ENCODE data around the gene WDR49.

WDR49 gene

DNA sequence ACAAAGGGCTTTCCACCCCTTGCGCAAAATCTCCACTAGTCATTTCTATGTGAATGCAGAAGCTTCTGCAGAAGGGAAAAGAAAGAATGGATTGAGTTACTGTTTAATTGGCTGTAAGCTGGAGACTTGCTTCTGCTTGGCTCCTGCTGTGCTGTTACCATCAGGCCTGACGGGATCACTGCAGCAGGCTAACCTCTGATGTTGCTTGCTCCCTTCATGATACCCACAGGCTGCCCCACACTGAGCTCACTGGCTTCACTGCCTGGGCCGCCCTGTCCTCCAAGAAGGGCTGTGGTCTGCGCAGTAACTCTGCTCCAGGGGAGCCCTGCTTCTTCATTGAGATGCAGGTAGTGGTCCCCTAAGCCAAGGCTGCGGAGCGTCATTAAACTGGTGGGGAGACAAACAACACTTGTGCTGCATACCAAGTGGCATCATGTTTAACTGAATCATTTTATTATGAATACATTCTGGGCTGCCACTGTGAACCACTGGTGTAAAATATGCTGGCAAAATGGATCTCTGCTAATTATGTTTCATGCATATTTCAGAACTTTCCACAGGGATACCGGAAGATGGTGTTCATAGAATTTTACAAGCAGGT, 78.6 kb downstream of the WDR49 start:
- no peak for DNase-seq
- Mint-ChIP-seq H3K27ac (no peak overlapping the region), H3K36me3 (ENCODE audit: low read depth) (no peaks in the 10 kb centered on the region), H3K27me3 (peaks cover 3% of the 10 kb centered on the region), H3K4me3 (no peak overlapping the region), H3K9me3 (no peaks in the 10 kb centered on the region), H3K4me1 (no peaks in the 10 kb centered on the region)
- no peak for ATAC-seq

DNA sequence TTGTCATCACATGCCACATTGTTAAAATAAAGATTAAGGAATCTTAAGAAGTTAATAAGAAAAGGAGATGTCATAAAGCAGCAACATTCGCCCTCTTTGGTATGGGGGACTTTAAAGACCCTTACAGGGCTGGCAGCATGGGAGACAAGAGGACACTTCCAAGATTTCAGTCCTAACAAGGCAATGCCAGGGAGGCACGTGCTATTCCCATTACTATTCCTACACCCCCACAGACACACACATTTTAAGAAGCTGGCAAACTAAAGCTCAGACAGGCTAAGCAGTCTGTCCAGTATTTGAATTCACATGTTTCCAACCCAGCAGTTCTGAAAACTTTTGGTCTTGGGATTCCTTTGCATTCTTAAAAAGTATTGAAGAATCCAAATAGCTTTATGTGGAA, 80.8 kb downstream of the WDR49 start:
- Mint-ChIP-seq H3K4me1 (no peaks in the 10 kb centered on the region), H3K9me3 (no peaks in the 10 kb centered on the region), H3K27ac (no peak overlapping the region)

DNA sequence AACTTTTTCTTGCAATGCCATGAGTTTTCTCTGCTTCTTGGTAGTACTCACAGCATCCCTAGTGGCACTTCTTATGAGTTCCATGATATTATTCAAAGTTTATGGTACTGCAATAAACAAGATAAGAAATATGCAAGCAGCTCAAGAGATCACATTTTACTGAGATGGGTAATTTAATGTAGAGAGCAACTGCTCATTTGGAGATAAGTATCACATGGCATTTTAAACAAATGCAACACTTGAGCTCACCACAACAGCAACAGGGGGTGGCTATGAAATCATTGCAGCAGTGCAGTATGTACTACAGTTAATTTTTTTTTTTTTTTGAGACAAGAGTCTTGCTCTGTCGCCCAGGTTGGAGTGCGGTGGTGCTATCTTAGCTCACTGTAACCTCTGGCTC, 85.1 kb downstream of the WDR49 start:
- H3K4me3 Mint-ChIP-seq, result no peak overlapping the region
- no peaks in the 10 kb centered on the region for H3K4me1 Mint-ChIP-seq
- H3K27ac Mint-ChIP-seq, result no peak overlapping the region
- H3K36me3 Mint-ChIP-seq (ENCODE audit: low read depth), result no peaks in the 10 kb centered on the region
- DNase-seq (no peak), ATAC-seq (no peak)
- peaks cover 2% of the 10 kb centered on the region for H3K27me3 Mint-ChIP-seq
- no peaks in the 10 kb centered on the region for H3K9me3 Mint-ChIP-seq

More for the DNA sequence above, 80.8 kb downstream of the WDR49 start:
- no peaks in the 10 kb centered on the region for H3K36me3 Mint-ChIP-seq (ENCODE audit: low read depth)
- no peak for DNase-seq
- no peak for ATAC-seq
- H3K27me3 Mint-ChIP-seq, result peaks cover 2% of the 10 kb centered on the region
- no peak overlapping the region for H3K4me3 Mint-ChIP-seq

DNA sequence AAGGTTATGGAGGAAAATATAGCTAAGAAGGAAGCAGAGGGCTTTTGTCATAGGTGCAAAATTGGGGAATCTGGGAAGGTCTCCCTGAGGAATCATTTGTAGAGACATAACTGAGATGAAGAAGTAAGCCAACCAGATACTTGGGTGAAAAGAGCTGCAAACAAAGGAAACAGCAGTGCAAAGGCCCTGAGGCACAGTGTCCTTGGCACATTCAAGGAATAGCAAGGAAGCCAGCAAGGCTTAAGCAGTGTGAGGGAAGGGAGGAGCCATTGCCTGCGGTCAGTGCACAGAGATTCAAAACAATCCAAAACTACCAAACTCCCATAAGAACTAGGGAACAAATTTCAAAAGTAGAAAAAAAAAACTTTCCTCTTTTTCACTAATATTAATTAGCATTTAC, 88.3 kb downstream of the WDR49 start:
- Mint-ChIP-seq H3K27me3 (no peaks in the 10 kb centered on the region), H3K36me3 (ENCODE audit: low read depth) (no peaks in the 10 kb centered on the region), H3K4me1 (no peaks in the 10 kb centered on the region), H3K9me3 (no peaks in the 10 kb centered on the region), H3K27ac (no peak overlapping the region), H3K4me3 (no peak overlapping the region)
- ATAC-seq (no peak), DNase-seq (no peak)

DNA sequence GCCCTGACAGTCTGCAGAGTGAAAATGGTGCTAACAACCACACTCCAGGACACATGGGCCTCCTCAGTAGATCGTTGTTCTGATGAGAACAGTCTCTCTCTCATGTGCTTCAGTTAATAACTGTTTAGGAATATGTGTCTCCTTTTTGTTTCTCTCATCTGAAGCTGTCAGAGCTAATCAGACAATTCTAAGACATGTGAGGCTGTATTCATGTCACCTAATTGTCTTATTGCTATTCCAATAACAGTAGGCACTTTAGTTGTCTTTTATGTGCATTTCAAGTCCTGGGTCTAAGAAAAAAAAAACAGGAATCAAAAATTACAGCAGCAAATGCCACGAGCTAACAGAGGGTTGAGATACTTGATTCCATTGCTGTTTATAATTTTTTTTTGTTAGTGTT, 89.1 kb downstream of the WDR49 start:
- Mint-ChIP-seq H3K9me3 (no peaks in the 10 kb centered on the region), H3K27ac (no peak overlapping the region), H3K36me3 (ENCODE audit: low read depth) (no peaks in the 10 kb centered on the region), H3K27me3 (no peaks in the 10 kb centered on the region), H3K4me1 (no peaks in the 10 kb centered on the region), H3K4me3 (no peak overlapping the region)
- ATAC-seq, result no peak
- DNase-seq, result no peak

DNA sequence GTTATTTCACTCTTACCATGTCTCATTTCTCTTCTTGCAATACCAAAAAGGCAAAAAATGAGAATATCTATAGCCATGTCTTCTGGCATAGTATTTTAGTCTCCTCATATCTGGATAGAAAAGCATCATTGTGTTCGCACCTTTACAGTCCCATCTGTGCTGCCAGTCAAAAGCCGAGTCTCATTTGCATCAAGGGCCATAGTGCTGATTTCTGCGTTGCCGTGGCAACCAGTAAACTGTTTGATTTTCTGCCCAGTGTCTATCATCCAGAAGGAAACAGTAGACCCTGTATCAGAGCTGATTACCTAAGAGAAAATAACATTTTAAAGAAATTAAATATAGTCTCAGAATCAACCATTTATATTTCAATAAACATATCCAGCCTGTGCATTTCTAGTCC, 93.8 kb downstream of the WDR49 start:
- no peak for DNase-seq
- H3K4me1 Mint-ChIP-seq, result no peaks in the 10 kb centered on the region
- H3K9me3 Mint-ChIP-seq, result no peaks in the 10 kb centered on the region
- H3K36me3 Mint-ChIP-seq (ENCODE audit: low read depth), result no peaks in the 10 kb centered on the region
- H3K4me3 Mint-ChIP-seq, result no peak overlapping the region
- no peak overlapping the region for H3K27ac Mint-ChIP-seq
- H3K27me3 Mint-ChIP-seq, result no peaks in the 10 kb centered on the region
- no peak for ATAC-seq

DNA sequence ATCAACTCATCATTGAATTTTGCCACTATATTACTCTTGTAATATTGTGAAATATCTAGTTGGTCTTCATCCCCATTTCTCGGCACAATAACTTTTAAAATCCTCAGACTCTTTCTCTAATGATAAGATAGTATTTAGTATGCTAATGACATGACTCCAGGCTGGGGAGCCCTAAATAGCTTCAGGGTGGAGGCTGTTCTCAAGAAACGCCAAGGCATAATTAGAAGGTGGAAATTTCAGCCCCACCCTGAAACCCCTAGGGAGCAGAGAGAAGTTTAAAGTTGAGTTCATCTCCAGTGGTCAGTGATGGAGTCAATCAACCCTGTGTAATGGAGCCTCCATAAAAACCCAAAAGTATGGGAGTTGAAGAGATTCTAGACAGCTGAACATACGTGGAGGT, 98.8 kb downstream of the WDR49 start:
- no peaks in the 10 kb centered on the region for H3K36me3 Mint-ChIP-seq (ENCODE audit: low read depth)
- no peaks in the 10 kb centered on the region for H3K27me3 Mint-ChIP-seq
- H3K9me3 Mint-ChIP-seq, result no peaks in the 10 kb centered on the region
- no peak for ATAC-seq
- H3K27ac Mint-ChIP-seq, result no peak overlapping the region
- DNase-seq, result no peak
- H3K4me3 Mint-ChIP-seq, result no peak overlapping the region
- no peaks in the 10 kb centered on the region for H3K4me1 Mint-ChIP-seq

DNA sequence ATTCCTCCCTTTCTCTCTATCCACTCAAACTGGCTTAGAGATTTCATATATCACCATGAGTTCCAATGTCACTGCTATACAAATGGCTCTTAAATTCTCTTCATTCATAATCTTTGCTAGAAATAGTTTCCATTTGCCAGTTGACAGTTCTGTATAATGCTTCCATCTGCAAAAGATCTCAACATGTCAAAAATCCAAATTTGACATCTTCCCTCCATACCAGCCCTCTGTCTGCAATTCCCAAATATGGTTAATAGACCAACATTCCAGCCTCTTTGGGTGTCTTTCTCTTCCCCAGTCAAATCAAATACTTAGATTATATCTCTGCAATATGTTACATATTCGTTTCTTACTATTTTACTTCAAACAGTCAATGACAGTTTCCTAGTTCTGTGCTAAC, 115.7 kb downstream of the WDR49 start:
- no peak for DNase-seq
- H3K27me3 Mint-ChIP-seq, result no peaks in the 10 kb centered on the region
- no peaks in the 10 kb centered on the region for H3K4me1 Mint-ChIP-seq
- H3K27ac Mint-ChIP-seq, result no peak overlapping the region
- no peaks in the 10 kb centered on the region for H3K36me3 Mint-ChIP-seq (ENCODE audit: low read depth)
- ATAC-seq, result no peak
- no peak overlapping the region for H3K4me3 Mint-ChIP-seq
- H3K9me3 Mint-ChIP-seq, result peaks cover 18% of the 10 kb centered on the region

DNA sequence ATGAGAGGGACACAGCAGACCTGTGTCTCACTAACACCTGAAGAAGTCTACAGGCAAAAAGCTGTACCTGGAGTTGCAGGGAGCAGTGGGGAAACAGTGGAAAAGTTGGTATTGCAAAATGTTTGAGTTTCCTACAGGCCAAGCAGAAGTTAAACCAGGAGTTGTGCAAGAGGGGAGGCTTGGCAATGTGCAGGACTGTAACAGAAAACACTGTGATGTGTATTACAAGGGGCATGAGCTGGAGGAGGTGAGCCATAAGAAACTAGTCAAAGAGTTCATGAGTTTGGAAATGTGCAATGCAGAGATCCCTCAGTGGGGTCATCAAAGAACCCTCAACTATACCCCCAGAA, 132.8 kb downstream of the WDR49 start:
- no peaks in the 10 kb centered on the region for H3K27me3 Mint-ChIP-seq
- H3K9me3 Mint-ChIP-seq, result no peaks in the 10 kb centered on the region
- DNase-seq (no peak), ATAC-seq (no peak)
- no peak overlapping the region for H3K27ac Mint-ChIP-seq
- H3K4me1 Mint-ChIP-seq, result no peaks in the 10 kb centered on the region
- no peaks in the 10 kb centered on the region for H3K36me3 Mint-ChIP-seq (ENCODE audit: low read depth)
- no peak overlapping the region for H3K4me3 Mint-ChIP-seq

DNA sequence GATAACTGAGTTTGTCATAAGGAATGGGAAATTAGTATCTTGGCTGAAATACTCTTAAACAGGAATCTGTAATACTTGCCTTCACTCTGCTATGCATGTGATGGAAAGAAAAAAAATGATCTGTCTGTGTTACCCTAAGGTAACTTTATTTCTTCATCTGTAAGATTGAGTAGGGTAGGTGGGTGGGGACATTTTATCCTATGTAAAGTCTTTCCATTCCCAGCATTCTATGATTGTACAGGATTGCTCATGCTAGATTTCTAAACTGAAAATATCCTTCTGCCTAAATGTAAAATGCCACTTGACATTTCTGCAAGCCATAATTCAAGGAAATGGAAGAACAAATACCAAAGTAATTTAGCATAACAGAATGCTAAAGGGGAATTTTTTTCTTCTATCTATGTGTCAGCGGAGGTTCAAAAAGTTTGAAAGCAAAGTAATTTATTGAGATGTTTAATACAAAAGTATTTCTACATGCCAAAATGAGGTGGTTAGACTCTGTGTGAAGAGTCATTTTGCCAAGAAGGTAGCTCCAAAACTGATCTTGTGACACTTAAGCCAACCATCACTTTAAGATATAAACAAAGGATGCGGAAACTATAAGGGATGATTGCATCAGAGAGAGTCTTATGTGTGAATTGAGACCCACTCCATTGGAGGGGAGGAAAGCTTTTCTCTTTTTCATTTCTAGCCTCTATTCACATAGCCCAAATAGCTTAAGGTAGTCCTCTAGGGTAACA, 133.3 kb downstream of the WDR49 start:
- Mint-ChIP-seq H3K4me1 (no peaks in the 10 kb centered on the region), H3K27ac (no peak overlapping the region)
- no peak for DNase-seq

DNA sequence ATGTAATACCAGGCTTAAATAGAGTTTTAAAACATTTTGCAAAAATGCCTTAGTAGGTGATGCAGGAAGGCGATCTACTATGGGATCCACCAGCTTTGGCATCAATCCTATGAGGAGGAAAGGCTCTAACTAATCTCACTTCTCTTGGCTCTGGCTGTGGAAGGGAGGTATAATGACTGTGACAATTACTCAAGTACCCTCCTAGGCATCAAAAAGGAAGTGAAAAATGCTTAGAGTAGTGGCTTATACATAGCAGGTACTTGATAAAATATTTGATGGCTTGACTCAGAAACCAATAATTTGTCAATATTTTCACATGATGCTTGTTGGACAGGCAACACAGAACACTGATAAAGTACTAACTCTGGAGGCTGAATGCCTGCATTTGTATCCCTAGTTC, 145.8 kb downstream of the WDR49 start:
- H3K36me3 Mint-ChIP-seq (ENCODE audit: low read depth), result no peaks in the 10 kb centered on the region
- no peaks in the 10 kb centered on the region for H3K27me3 Mint-ChIP-seq
- no peaks in the 10 kb centered on the region for H3K9me3 Mint-ChIP-seq
- no peak overlapping the region for H3K4me3 Mint-ChIP-seq
- no peak overlapping the region for H3K27ac Mint-ChIP-seq
- H3K4me1 Mint-ChIP-seq, result no peaks in the 10 kb centered on the region
- ATAC-seq, result no peak
- DNase-seq, result no peak

More for the DNA sequence above, 133.3 kb downstream of the WDR49 start:
- no peak for ATAC-seq
- Mint-ChIP-seq H3K36me3 (ENCODE audit: low read depth) (no peaks in the 10 kb centered on the region), H3K4me3 (no peak overlapping the region), H3K9me3 (peaks cover 4% of the 10 kb centered on the region), H3K27me3 (no peaks in the 10 kb centered on the region)

DNA sequence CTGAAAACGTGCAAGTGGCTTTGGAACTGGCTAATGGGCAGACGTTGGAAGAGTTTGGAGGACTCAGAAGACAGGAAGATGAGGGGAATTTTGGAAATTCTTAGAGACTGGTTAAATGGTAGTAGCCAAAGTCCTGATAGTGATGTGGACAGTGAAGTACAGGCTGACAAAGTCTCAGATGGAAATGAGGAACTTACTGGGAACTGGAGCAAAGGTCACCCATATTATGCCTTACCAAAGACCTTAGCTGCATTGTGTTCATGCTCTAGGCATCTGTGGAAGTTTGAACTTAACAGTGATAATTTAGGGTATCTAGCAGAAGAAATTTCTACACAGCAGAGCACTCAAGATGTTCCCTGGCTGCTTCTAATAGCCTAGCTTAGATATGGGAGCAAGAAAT, 151.3 kb downstream of the WDR49 start:
- no peaks in the 10 kb centered on the region for H3K4me1 Mint-ChIP-seq
- no peak for DNase-seq
- no peak overlapping the region for H3K4me3 Mint-ChIP-seq
- H3K27ac Mint-ChIP-seq, result no peak overlapping the region
- H3K36me3 Mint-ChIP-seq (ENCODE audit: low read depth), result no peaks in the 10 kb centered on the region
- ATAC-seq, result no peak
- H3K27me3 Mint-ChIP-seq, result no peaks in the 10 kb centered on the region
- H3K9me3 Mint-ChIP-seq, result no peaks in the 10 kb centered on the region

DNA sequence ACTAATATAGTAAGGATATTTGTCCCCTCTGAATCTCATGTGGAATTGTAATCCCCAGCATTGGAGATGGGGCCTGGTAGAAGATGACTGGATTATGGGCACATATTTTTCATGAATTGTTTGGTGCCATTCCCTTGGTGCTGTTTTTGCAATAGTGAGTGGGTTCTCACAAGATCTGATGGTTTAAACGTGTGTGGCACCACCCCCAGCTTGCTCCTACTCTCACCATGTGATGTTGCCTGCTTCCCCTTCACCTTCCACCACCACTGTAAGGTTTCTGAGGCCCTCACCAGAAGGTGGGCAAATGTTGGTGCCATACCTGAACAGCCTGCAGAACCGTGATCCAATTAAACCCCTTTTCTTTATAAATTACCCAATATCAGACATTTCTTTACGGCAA, 151.8 kb downstream of the WDR49 start:
- Mint-ChIP-seq H3K4me3 (no peak overlapping the region), H3K27me3 (no peaks in the 10 kb centered on the region), H3K36me3 (ENCODE audit: low read depth) (no peaks in the 10 kb centered on the region)

DNA sequence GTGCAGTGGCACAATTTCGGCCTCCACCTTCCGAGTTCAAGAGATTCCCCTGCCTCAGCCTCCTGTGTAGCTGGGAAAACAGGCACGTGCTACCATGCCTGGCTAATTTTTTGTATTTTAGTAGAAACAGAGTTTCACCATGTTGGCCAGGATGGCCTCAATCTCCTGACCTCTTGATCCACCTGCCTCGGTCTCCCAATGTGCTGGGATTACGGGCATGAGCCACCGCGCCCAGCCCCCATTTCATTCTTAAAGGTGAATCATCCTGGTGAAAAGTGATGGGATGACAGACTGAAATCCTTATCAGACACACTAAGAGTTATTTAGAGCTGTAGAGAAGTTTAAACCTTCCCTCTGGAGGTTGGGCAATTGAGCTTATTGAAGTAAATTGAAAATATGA, 155.8 kb downstream of the WDR49 start:
- Mint-ChIP-seq H3K4me3 (no peak overlapping the region), H3K9me3 (no peaks in the 10 kb centered on the region), H3K27me3 (no peaks in the 10 kb centered on the region), H3K4me1 (no peaks in the 10 kb centered on the region), H3K36me3 (ENCODE audit: low read depth) (no peaks in the 10 kb centered on the region), H3K27ac (no peak overlapping the region)
- ATAC-seq (no peak), DNase-seq (no peak)

More for the DNA sequence above, 151.8 kb downstream of the WDR49 start:
- Mint-ChIP-seq H3K4me1 (no peaks in the 10 kb centered on the region), H3K9me3 (no peaks in the 10 kb centered on the region), H3K27ac (no peak overlapping the region)
- DNase-seq (no peak), ATAC-seq (no peak)

DNA sequence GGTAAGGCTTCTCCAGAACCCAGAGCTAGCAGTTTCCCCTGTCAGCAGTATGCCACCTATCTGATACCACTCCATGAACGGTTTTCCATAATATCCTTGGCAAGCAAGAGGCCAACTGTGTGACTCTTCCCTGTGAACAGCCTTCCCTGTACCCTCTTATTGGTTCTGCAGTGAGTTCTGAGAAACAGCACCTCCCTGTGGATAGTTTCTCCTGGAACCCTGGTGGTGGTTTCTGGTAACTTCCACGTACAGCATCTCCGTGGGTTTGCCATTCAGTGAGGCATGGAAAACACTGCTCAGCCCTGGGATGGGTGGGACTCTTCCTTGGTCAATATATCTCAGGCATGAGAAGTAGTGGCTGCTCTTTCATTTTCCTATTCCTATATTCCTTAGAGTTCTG, 160.5 kb downstream of the WDR49 start:
- H3K4me1 Mint-ChIP-seq, result no peaks in the 10 kb centered on the region
- ATAC-seq (no peak), DNase-seq (no peak)
- H3K4me3 Mint-ChIP-seq, result no peak overlapping the region
- H3K9me3 Mint-ChIP-seq, result no peaks in the 10 kb centered on the region
- H3K27ac Mint-ChIP-seq, result no peak overlapping the region
- no peaks in the 10 kb centered on the region for H3K27me3 Mint-ChIP-seq
- no peaks in the 10 kb centered on the region for H3K36me3 Mint-ChIP-seq (ENCODE audit: low read depth)

DNA sequence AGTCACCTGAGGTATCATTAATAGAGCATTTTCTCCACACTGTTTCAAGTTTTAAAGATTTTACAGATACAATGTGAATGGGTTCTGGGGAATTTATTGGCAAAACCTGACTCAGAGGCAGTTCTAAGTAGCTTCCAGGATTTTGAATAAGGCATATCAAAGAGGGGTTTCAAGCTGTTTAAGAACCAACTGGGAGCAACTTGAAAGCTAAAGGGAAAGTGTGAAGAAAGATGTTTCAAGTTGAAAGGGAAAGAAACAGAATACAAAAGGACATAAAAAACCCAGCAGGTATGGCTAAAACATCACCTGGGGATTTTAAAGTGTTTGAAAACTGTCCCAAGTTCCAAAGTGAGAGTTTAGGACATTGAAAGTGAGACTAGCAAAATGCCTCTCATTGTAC, 162.1 kb downstream of the WDR49 start:
- no peaks in the 10 kb centered on the region for H3K9me3 Mint-ChIP-seq
- H3K36me3 Mint-ChIP-seq (ENCODE audit: low read depth), result no peaks in the 10 kb centered on the region
- H3K4me3 Mint-ChIP-seq, result no peak overlapping the region
- H3K27me3 Mint-ChIP-seq, result no peaks in the 10 kb centered on the region
- H3K4me1 Mint-ChIP-seq, result no peaks in the 10 kb centered on the region
- H3K27ac Mint-ChIP-seq, result no peak overlapping the region
- ATAC-seq, result no peak
- DNase-seq, result no peak
